ENCODE measurements around the gene FHIP1A. TPM values are rescaled to one million over a fixed set of nuclear protein-coding genes. Genes with fewer than 3 reads are reported as not detected.

The FHIP1A gene
- 0.08 to 0.32 TPM (median 0.18 TPM) in 5 replicates for total RNA-seq (2022; extraction: Qiagen RNA extraction; ENCODE audit: low read depth)

DNA sequence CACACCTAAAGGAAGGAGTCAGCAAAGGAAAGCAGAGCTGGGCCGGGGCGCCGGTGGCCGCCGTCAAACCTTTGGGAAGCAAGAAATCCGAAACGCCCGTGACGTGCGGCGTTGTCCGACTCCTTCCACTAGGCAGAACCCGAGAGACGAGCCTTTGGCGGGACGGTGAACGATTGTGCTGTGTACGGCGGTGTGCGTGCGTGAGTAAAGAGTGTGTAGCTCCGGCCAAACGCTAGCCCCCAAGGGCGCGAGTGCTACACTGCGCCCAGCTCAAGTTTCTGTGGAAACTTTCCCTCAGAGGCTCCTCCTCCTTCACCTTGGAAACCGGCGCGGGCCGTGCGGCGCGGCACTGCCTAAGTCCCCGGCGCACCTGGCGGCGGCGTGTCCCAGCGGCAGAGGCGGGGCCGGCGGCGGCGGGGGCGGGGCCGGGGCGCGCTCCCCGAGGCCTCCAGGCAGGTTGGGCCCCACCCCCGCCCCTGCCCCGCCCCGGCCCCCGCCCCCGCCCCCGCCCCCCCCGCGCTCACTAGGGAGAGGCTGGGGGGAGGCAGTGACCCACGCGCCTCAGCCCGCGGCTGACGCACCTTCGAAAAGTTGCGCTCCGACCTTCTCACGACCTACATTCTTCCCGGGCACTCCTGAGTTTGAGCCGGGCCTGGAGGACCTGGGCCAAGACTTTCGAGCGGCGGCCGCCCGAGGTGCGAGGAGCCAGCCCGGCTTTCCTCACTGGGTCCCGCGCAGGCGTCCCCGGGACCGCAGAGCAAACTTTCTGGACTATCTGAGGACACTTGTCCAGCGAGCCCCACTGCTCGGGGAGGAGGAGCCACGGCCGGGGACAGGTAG lies at the start of gene FHIP1A:
FHIP1A (plus strand) TSS at position 547 of the 840 bp plus-strand sequence. CDS start 157,084 bp downstream, outside the sequence.

Other genes with a start within 250 kb of the FHIP1A start
- gene PRSS48, start 132.0 kb upstream of the FHIP1A start, total RNA-seq (2022; extraction: Qiagen RNA extraction; ENCODE audit: low read depth), result not detected in 5 replicates
- gene SH3D19, start 83.6 kb upstream of the FHIP1A start, total RNA-seq (2022; extraction: Qiagen RNA extraction; ENCODE audit: low read depth), result 27.0 to 36.5 TPM (median 28.1 TPM) in 5 replicates